Liver (tissue), 9 donors: Measurements from ENCODE around the gene ST8SIA1. TPM values are rescaled to one million over a fixed set of nuclear protein-coding genes. Genes with fewer than 3 reads are reported as not detected.

Experiments
- DNase-seq: peaks from one replicate; pipeline ENCODE4 v3.0.0-alpha.2; 2017; ENCODE audit warnings: low spot score
- H3K27ac ChIP-seq, 2 donors: one replicate each; pipeline ENCODE4 v1.7.0; 2013; ENCODE audit warnings: inconsistent platforms in 2 of 2, low read length in 2 of 2, control low read depth in 1 of 2, low read depth in 1 of 2, mild to moderate bottlenecking in 1 of 2
- H3K27me3 ChIP-seq, 4 donors: one replicate each; pipeline versions ENCODE4 v1.6.1 to v1.7.0; 2013; ENCODE audit warnings: low read length in 3 of 4, inconsistent platforms in 1 of 4, mild to moderate bottlenecking in 1 of 4, moderate library complexity in 1 of 4; ENCODE audit not compliant: control insufficient read depth in 4 of 4, insufficient read depth in 4 of 4
- H3K36me3 ChIP-seq, 4 donors: one replicate each; pipeline versions ENCODE4 v1.6.1 to v1.7.0; 2013; ENCODE audit warnings: low read length in 3 of 4, mild to moderate bottlenecking in 3 of 4, low read depth in 1 of 4, moderate library complexity in 1 of 4; ENCODE audit not compliant: control insufficient read depth in 4 of 4, insufficient read depth in 3 of 4
- H3K4me1 ChIP-seq, 4 donors: one replicate each; pipeline versions ENCODE4 v1.6.1 to v1.7.0; 2013; ENCODE audit warnings: low read length in 3 of 4, mild to moderate bottlenecking in 3 of 4, moderate library complexity in 1 of 4; ENCODE audit not compliant: control insufficient read depth in 4 of 4, insufficient read depth in 4 of 4
- H3K4me3 ChIP-seq, 3 donors: one replicate each; pipeline versions ENCODE4 v1.6.1 to v1.7.0; 2013; ENCODE audit warnings: low read length in 3 of 3, control low read depth in 1 of 3, low read depth in 1 of 3, mild to moderate bottlenecking in 1 of 3
- H3K9ac ChIP-seq, 2 donors: one replicate each; pipeline ENCODE4 v1.7.0; 2013; ENCODE audit warnings: low read length in 2 of 2, mild to moderate bottlenecking in 2 of 2, moderate library complexity in 2 of 2, control low read depth in 1 of 2, low read depth in 1 of 2
- H3K9me3 ChIP-seq, 4 donors: one replicate each; pipeline versions ENCODE4 v1.6.1 to v1.7.0; 2013; ENCODE audit warnings: low read length in 3 of 4; ENCODE audit not compliant: control insufficient read depth in 4 of 4
- CTCF ChIP-seq: fragments of 150-350 bp; IDR thresholded peaks from 2 replicates; pipeline ENCODE4 v1.5.1; 2017; ENCODE audit warnings: improper control_type of control experiment, low read depth, low read length; ENCODE audit not compliant: missing input control
- EGR1 ChIP-seq, 2 donors: IDR thresholded peaks; 2 replicates each; pipeline ENCODE4 v1.6.1; 2016 to 2018; ENCODE audit warnings: antibody characterized with exemption in 2 of 2, low read depth in 2 of 2
- FOXA1 ChIP-seq: IDR thresholded peaks from 2 replicates; pipeline ENCODE4 v1.6.1; 2016; ENCODE audit warnings: antibody characterized with exemption
- FOXA2 ChIP-seq: IDR thresholded peaks from 2 replicates; pipeline ENCODE4 v1.6.1; 2016; ENCODE audit warnings: antibody characterized with exemption
- GABPA ChIP-seq, 2 donors: IDR thresholded peaks in 1 of 2; conservative IDR thresholded peaks in 1 of 2; 2 replicates each; pipeline ENCODE4 v1.6.1; 2016; ENCODE audit warnings: antibody characterized with exemption in 2 of 2, mild to moderate bottlenecking in 1 of 2, moderate library complexity in 1 of 2
- HNF4A ChIP-seq, 2 donors: conservative IDR thresholded peaks; 2 replicates each; pipeline ENCODE4 v1.6.1; 2016; ENCODE audit warnings: antibody characterized with exemption in 2 of 2, mild to moderate bottlenecking in 2 of 2
- HNF4G ChIP-seq: IDR thresholded peaks from 2 replicates; pipeline ENCODE4 v1.6.1; 2016; ENCODE audit warnings: antibody characterized with exemption
- JUND ChIP-seq, 2 donors: IDR thresholded peaks; 2 replicates each; pipeline ENCODE4 v1.6.1; 2016; ENCODE audit warnings: antibody characterized with exemption in 2 of 2
- MAX ChIP-seq: IDR thresholded peaks from 2 replicates; pipeline ENCODE4 v1.6.1; 2016; ENCODE audit warnings: antibody characterized with exemption
- NR2F2 ChIP-seq: IDR thresholded peaks from 2 replicates; pipeline ENCODE4 v1.6.1; 2016; ENCODE audit warnings: antibody characterized with exemption
- RAD21 ChIP-seq, 2 donors: IDR thresholded peaks; 2 replicates each; pipeline ENCODE4 v1.6.1; 2016; ENCODE audit warnings: antibody characterized with exemption in 2 of 2, mild to moderate bottlenecking in 2 of 2
- REST ChIP-seq: IDR thresholded peaks from 2 replicates; pipeline ENCODE4 v1.6.1; 2016; ENCODE audit warnings: antibody characterized with exemption, mild to moderate bottlenecking
- RXRA ChIP-seq, 2 donors: IDR thresholded peaks; 2 replicates each; pipeline ENCODE4 v1.6.1; 2017 to 2018; ENCODE audit warnings: antibody characterized with exemption in 2 of 2, mild to moderate bottlenecking in 1 of 2
- SP1 ChIP-seq: IDR thresholded peaks from 2 replicates; pipeline ENCODE4 v1.6.1; 2018; ENCODE audit warnings: antibody characterized with exemption, mild to moderate bottlenecking
- TAF1 ChIP-seq: conservative IDR thresholded peaks from 2 replicates; pipeline ENCODE4 v1.6.1; 2016; ENCODE audit warnings: antibody characterized with exemption, mild to moderate bottlenecking
- YY1 ChIP-seq: IDR thresholded peaks from 2 replicates; pipeline ENCODE4 v1.6.1; 2016; ENCODE audit warnings: antibody characterized with exemption, mild to moderate bottlenecking
- ZBTB33 ChIP-seq: IDR thresholded peaks from 2 replicates; pipeline ENCODE4 v1.6.1; 2016; ENCODE audit warnings: antibody characterized with exemption
- WGBS: extraction: QIAGEN DNeasy Blood & Tissue Kit; methylation state at CpG from one replicate; pipeline ENCODE4 v1.1.7; 2013; 5-methylcytosine and 5-hydroxymethylcytosine counted together
- polyA plus RNA-seq, 2 donors: library from polyadenylated mRNA; stranded (reverse) in 1 of 2; unstranded in 1 of 2; fragments of 200-250 nt in 1 of 2; fragments of >200 nt in 1 of 2; fragmentation: Nextera tagmentation in 1 of 2; extraction: Ambion mirVana in 1 of 2; gene quantifications; one replicate each; pipeline versions ENCODE4 v1.2.1 to v1.2.3, GENCODE V29; 2013 to 2015
- total RNA-seq, 2 donors: library from RNA; depleted of rRNA; stranded (reverse); fragments of >200 nt; gene quantifications; one replicate each; pipeline ENCODE4 v1.2.3, GENCODE V29; 2014
- donor health status: healthy.
- donor health status: healthy.
- donor health status: healthy.
- donor health status: healthy.
- donor health status: healthy.

Gene ST8SIA1
- total and polyA plus RNA-seq, 4 donors = 0.02 to 1.0 (median 0.17) TPM; not detected in 1

- H3K9me3 ChIP-seq = peaks cover 0 to 5% (median 0%) of the 10 kb centered on the region in 4 donors
- H3K27ac ChIP-seq = no peak overlapping the region
- no peak overlapping the region for H3K9ac ChIP-seq
- H3K4me1 ChIP-seq = no peaks in the 10 kb centered on the region
- H3K4me3 ChIP-seq = no peak overlapping the region
- TF ChIP-seq CTCF = no peak
- H3K27me3 ChIP-seq = peaks cover 0 to 4% (median 0%) of the 10 kb centered on the region in 4 donors
- H3K36me3 ChIP-seq = no peaks in the 10 kb centered on the region
- 84% methylated on average over 2 of the region's 2 CpGs for WGBS
- DNase-seq = no peak
Observed at GRCh38 chr12:22271023-22271422, 63.5 kb downstream of the ST8SIA1 start.

GRCh38 chr12:22268973-22269372, 65.5 kb downstream of the ST8SIA1 start:
- no peaks in the 10 kb centered on the region for H3K4me1 ChIP-seq
- TF ChIP-seq NR2F2 (no peak), ZBTB33 (no peak), RXRA (IDR thresholded peaks at IDR 0.05) (no peak), FOXA2 (no peak), CTCF (no peak), YY1 (no peak), EGR1 (IDR thresholded peaks at IDR 0.05; ENCODE audit: low read depth in 2 of 2) (no peak), GABPA (IDR thresholded peaks at IDR 0.05 in 1 of 2, conservative IDR thresholded peaks at IDR 0.05 in 1 of 2) (no peak), TAF1 (no peak), HNF4A (conservative IDR thresholded peaks at IDR 0.05) (no peak), RAD21 (IDR thresholded peaks at IDR 0.05) (no peak), HNF4G (no peak), SP1 (no peak)
- no peak overlapping the region for H3K4me3 ChIP-seq
- no peak overlapping the region for H3K9ac ChIP-seq
- DNase-seq = no peak
- H3K36me3 ChIP-seq = no peaks in the 10 kb centered on the region
- H3K9me3 ChIP-seq = peaks cover 0 to 5% (median 0%) of the 10 kb centered on the region in 4 donors
- H3K27me3 ChIP-seq = peaks cover 0 to 4% (median 0%) of the 10 kb centered on the region in 4 donors
- H3K27ac ChIP-seq = no peak overlapping the region

GRCh38 chr12:22268406-22268805, 66.1 kb downstream of the ST8SIA1 start:
- no peak for DNase-seq
- Histone ChIP-seq H3K4me3 (no peak overlapping the region), H3K36me3 (no peaks in the 10 kb centered on the region), H3K9ac (no peak overlapping the region), H3K4me1 (no peaks in the 10 kb centered on the region), H3K27ac (no peak overlapping the region), H3K27me3 (peaks cover 0 to 4% (median under 1%) of the 10 kb centered on the region in 4 donors), H3K9me3 (peaks cover 0 to 5% (median 0%) of the 10 kb centered on the region in 4 donors)
- WGBS = 68% methylated on average over 8 of the region's 8 CpGs
- no peak for TF ChIP-seq JUND (IDR thresholded peaks at IDR 0.05)
- no peak for TF ChIP-seq REST
- no peak for TF ChIP-seq MAX
- no peak for TF ChIP-seq FOXA1
